GM13977 (cell line): ENCODE results near the gene PIGR.

Source experiments
- DNase-seq: peaks from one replicate; pipeline ENCODE4 v3.0.0; 2012; ENCODE audit warnings: low spot score
- in situ Hi-C: fragments of 300-500 bp; cut with MboI; formaldehyde crosslinking; loops from one replicate; pipeline ENCODE4 v1.12.0; 2022; ENCODE audit warnings: low sequenced_read_pairs, low pct_unique_long_range_greater_than_20kb, mixed read lengths, inconsistent platforms; ENCODE audit not compliant: unreplicated experiment
- TF ChIP-seq, protein P1 (sequence below): IDR thresholded peaks from 2 replicates; pipeline ENCODE4 v1.5.1; 2012; ENCODE audit warnings: mild to moderate bottlenecking, control low read depth; ENCODE audit not compliant: insufficient read depth; ENCODE audit errors: extremely low read depth, missing control alignments

Gene PIGR

GRCh38 chr1:206900149-206900548, 46.1 kb downstream of the PIGR start:
- in situ Hi-C loops, result no loop called here
- TF ChIP-seq, protein P1, sequence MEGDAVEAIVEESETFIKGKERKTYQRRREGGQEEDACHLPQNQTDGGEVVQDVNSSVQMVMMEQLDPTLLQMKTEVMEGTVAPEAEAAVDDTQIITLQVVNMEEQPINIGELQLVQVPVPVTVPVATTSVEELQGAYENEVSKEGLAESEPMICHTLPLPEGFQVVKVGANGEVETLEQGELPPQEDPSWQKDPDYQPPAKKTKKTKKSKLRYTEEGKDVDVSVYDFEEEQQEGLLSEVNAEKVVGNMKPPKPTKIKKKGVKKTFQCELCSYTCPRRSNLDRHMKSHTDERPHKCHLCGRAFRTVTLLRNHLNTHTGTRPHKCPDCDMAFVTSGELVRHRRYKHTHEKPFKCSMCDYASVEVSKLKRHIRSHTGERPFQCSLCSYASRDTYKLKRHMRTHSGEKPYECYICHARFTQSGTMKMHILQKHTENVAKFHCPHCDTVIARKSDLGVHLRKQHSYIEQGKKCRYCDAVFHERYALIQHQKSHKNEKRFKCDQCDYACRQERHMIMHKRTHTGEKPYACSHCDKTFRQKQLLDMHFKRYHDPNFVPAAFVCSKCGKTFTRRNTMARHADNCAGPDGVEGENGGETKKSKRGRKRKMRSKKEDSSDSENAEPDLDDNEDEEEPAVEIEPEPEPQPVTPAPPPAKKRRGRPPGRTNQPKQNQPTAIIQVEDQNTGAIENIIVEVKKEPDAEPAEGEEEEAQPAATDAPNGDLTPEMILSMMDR, result no peak
- no peak for DNase-seq

DNA sequence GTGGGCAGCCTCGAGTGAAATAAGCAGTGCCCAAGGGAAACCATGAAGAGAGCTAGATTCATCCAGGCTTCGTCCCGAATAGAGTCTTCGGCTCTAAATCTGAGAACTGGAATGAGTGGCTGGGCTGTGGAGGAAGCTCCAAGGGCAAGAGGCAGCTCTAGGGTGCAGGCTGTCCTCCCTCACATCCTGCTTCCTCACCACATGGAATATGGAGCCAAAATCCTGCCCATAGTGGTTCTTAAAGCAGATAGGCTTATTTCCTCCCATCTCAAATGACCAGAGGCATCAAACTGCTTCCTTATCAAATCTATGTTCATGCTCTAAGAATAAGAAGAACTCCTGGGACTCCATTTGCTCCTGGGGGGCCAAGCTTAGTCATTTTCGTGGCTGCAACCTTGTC, 46.5 kb downstream of the PIGR start:
- in situ Hi-C loops, result no loop called here
- TF ChIP-seq, protein P1, result no peak
- no peak for DNase-seq

GRCh38 chr1:206898915-206899431, 47.3 kb downstream of the PIGR start:
- TF ChIP-seq, protein P1, result no peak
- DNase-seq, result no peak
- in situ Hi-C loops, result no loop called here

DNA sequence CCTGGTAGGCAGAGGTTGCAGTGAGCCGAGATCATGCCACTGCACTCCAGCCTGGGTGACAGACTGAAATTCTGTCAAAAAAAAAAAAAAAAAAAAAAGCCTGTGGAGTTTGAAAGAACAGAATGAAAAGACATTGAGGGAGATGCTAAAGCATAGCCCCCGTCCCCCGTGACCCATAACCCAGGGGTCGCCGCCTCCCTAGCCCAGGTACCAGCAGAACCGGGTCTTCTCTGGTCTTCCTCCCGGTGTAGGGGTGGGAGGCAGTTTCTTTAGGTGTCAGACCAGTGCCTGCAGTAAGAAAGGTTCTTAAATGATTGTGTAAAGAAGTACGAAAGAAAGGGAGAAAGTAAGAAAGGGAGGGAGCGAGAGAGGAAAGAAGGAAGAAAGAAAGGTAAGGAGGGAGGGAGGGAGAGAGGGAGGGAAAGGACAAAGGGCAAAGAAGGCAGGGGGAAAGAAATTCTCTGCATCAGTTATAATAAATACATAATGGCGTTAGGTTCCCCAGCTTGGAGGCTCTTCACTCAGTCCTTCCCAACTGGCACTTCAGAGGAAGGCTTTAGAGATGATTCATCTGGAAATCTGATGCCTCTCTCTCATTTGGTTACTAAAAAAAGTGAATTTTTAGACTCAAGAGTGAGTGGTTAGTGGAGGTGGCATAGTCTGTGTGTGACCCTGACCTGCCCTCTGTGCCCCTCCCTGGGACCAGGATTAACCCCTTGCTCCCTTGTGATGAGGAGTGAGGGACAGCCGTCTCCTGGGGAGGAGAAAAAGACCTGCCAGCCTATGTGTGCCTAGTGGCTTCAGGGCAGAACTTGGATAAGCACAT, 48.0 kb downstream of the PIGR start:
- in situ Hi-C loops, result no loop called here
- TF ChIP-seq, protein P1, result no peak
- no peak for DNase-seq

DNA sequence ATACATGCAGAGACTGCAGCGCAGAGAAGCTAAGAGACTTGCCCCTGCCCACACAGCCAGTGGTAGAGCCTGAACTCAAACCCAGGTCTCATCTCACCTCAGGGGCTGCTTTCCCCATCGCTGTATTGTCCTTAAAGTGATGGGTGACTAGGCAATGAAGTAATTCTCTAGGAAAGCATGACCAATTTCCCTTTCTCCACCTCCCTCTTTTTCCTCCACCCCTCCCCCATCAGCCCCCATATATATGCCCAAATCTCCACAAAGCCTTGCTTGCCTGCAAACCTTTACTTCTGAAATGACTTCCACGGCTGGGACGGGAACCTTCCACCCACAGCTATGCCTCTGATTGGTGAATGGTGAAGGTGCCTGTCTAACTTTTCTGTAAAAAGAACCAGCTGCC, 49.1 kb downstream of the PIGR start, which contains the start of gene IL24:
IL24 (plus strand) TSS at position 269 of the 400 bp plus-strand sequence. CDS start 390 bp downstream, outside the sequence.
- TF ChIP-seq, protein P1, result no peak
- DNase-seq, result no peak
- in situ Hi-C loops, result no loop called here

DNA sequence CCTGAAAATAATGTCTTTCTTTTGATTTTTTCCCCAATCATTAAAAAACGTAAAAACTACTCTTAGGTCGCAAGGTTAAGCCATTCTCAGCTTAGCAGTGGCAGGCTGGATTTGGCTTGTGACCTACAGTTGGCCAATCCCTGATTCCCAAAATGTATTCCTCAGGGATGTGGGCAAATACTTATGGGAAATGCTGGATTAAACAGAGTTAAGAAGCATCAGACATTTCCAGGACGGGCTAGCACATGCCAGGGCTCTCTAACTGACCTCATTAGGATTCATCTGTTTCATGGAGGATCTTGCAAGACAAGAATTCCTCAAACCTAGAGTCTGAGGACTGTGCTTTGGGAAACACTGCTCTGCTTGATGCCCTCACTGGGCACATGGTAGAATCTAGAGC, 50.0 kb downstream of the PIGR start:
- no peak for DNase-seq
- in situ Hi-C loops, result no loop called here
- TF ChIP-seq, protein P1, result no peak
